GM19193 (cell line): ENCODE data around the gene USP47.

Source experiments
- POLR2A ChIP-seq: IDR thresholded peaks from 4 replicates; pipeline ENCODE4 v1.6.1; 2011; ENCODE audit not compliant: insufficient read depth, insufficient read length; ENCODE audit errors: extremely low read depth

Gene USP47

DNA sequence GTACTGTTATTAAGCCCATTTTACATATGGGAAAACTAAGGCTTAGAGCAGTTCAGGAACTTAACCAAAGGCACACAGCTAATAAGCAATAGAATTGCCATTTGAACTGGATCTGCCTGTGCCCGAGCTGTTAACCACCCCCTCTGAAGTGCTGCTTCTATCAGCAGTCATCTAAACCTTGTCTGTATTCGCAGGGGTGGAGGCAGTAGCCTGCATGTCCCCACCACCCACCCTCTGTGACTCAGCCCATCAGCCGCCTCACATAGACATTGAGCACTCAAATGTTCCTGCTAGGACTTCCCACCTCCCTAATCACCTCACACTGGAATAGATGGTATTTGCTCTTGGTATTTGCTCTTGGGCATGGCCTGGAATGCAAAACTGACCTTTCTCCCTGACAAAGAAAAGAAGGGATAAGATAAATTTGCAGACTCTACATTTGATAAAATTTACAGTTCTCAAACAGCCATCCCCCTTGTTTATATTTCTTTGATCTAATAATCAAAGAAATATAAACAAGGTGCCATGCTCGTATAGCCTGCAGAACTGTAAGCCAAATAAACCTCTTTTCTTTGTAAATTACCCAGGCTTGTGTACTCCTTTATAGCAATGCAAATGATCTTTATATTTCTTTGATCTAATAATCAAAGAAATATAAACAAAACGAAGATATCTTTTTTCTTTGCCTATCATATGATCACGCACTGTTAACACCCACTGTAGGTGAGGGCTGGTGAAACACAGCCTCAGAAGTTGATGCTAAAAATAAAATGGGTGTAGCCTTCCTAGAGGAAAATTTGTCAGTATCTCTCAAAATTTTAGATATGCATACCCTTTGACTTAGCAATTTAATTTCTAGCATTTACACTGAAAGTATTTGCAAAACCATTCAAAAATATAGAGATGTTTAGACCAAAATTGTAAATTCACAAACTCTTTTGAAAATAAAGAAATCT, 150.8 kb downstream of the USP47 start:
- TF ChIP-seq POLR2A: no peak

DNA sequence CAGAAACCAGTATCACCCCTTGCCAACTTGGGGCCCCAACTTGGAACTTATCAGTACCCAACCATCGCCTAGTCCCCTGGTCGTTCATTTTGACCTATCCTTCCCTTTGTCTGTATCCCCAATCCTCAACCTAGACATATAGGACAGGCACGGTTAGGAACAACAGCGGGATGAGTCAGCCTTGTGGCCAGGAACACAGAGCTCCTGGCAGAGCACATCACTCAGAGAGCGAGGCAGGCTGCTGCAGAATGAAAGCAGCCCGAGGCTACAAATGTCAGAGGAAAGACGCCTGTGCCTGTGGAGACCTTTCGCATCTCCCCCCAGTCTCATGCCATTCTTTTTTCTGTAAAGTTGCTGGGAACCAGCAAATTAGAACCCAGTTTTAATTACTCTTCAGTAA, 152.1 kb downstream of the USP47 start:
- TF ChIP-seq POLR2A: no peak

DNA sequence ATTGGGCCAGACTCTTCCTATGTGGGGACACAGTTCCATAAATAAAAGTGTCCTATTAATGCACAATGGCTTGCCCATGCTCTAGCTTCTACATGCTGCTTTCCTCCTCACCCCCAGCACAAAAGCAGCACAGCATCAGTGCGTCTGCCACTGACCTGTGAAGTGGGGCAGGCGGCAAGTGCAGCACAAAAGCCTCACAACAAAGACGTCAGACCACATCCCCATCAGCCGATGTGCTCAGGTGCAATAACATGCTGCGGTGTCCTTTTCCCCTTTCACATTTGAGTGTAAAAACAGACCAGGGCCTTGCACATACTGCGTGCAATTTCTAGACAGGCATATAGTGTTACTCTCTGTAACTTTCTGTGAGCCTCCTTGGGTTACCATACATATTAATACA, 153.8 kb downstream of the USP47 start:
- no peak for TF ChIP-seq POLR2A

DNA sequence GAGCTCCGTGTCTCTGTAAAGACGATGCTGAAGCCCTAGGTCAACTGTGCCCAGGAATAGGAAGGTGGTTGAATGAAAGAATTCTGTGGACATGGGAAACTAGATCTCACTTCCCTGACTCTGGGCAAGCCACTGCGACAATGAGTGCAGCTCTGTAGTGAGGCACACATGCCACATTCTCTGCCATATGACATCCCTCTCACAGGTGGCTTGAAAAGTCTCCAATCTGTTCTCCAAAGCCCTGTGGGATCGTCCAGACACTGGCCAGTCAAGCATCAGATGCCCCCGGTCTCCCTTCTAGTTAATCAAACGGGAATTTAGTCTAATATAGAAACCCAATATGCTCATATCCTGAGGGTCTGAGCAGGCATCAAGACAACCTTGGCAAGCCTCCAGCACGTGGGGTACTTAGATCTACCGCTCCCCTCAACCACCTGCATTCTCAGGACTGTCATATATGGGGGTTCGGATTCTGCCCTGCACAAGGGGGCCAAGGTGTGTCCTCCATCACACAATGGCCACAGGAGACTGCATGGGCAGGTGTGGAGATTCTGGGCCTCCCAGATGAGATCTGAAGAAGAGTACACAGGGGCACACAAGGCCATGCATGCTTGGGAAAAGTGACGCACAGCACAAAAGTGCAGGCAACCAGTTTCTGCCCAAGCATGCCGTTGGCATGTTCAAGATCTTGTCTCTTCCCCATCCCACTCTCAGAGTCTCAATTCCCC, 154.7 kb downstream of the USP47 start:
- no peak for TF ChIP-seq POLR2A

DNA sequence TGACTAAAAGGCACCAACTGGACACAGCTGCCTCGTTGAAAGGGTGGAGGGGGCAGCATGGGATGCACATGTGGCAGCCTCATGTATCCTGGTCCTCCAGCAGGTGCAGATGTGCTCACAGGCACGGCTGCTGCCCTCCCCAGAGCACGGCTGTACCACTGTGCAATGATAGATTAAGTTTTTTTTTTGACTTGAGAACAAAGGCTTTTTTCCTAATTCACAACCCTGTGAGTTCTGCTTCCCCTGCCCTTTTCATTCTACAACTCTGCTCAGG, 155.2 kb downstream of the USP47 start:
- no peak for TF ChIP-seq POLR2A

DNA sequence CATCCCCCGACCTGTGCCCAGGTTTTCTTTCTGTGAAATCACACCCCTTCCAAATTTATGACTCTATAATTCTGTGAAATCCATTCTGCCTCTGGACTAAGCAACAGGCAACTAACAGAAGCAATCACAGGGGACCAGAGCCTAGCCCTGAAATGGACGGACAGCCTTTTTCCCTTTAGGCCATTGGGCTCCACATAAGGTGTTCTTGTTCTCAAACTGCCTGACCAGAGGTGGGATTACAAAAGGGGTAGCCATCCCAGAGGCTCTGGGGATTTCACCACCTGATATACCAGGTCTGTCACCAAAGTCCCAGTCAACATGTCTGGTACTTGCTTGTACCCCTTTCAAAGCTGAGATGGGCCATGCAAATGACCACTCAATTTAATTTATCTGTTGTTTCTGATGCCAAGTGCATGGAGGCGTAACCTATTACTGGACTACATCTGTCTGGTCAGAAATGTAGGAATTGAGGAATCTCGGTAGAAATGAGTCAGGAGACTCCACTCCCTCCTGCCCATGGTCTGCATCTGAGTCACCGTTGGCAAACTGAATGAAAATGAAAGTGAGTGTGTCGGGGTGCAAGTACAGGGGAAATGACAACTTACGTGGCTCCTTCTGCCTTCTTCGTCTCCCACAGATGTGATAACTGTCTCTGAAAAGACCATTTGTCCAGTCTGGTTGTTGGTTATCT, 156.5 kb downstream of the USP47 start:
- TF ChIP-seq POLR2A: no peak

DNA sequence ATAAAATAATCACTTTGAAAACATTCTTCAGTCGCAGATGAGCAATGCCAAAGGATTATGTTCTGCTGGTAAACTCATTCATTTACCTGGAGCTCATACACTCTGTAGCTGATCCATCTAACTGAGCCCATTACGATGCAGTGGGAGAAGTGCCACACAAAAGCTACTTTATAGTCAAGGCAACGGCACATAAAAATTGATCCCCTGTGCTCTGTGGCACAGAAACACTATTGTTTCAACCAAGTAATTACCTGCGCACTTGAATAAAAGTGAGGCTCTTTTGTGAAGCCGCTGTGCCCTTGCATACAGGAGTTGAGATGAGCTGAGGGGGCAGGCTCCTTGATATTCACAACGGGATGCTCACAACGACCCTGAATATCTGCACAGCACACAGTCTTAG, 159.4 kb downstream of the USP47 start:
- no peak for TF ChIP-seq POLR2A

DNA sequence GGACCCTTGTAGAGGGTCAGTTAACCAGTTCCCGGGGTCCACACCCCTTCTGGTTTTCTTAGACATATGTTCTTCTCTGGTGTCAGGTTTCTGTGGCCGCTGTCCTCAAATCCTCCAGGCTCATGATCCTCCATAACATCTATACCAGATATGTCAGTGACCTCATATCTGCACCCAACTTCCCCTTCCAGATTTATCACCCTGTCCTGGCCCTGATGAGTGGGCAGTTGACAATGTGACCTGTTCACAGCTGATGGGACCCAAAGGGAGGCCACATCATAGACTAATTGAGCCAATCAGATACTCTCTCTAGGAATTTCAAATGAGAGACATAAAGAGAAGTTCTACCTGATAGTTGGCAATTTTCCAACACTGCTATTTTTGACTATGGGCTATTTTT, 161.6 kb downstream of the USP47 start:
- TF ChIP-seq POLR2A: no peak

DNA sequence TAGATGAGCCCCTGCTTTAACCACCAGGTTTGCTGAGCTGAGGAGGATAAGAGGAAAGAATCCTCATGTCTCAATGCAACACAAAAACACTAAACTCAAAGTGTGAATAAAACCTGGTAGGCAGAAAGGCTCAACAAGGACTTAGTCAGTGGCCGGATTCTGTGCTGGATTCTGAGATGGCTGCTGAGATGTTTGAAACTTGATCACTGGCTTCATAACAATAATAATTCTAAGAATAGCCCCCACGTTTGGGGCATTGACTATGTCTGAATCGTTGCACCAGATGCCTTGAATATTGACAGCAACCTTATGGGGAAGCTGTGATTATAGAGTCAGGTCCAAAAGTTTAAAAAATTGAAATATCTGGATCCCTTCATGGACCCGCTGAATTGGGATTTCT, 162.0 kb downstream of the USP47 start:
- no peak for TF ChIP-seq POLR2A

DNA sequence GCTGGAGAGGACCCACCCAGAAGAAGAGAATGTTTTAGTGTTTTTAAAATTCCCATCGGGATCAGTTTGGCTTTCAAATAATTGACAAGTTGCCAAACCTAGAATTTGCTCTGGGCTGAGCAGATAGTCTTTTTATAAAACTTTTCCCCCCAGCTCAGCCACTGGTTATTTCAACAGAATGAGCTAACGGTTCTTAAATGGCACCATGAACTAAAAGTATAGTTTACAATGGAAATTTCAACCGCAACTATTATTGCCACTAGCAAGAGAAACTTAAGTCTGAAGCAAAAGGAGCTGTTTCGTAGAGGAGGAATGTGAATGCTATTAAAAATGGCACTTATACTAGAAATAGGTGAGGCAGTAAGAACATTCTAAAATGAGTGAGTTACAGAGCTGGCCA, 163.3 kb downstream of the USP47 start:
- TF ChIP-seq POLR2A: no peak

DNA sequence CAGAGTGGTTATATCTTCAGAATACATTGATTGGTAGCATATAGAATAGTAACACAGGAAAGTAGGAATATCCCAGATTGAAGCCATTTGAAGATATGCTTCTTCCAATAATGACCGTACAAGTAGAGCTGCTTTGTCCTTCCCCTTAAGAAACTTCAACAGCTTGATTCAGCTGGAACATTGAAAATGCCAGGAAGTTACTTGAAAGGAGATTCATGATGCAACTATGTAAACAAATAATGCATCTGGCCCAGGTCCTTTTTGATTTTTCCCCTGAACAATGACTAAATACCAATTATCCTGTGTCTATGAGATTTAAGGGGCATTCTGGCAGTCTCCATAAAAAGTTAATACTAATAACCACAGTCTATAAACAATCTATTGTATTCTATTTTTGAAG, 163.7 kb downstream of the USP47 start:
- TF ChIP-seq POLR2A: no peak

DNA sequence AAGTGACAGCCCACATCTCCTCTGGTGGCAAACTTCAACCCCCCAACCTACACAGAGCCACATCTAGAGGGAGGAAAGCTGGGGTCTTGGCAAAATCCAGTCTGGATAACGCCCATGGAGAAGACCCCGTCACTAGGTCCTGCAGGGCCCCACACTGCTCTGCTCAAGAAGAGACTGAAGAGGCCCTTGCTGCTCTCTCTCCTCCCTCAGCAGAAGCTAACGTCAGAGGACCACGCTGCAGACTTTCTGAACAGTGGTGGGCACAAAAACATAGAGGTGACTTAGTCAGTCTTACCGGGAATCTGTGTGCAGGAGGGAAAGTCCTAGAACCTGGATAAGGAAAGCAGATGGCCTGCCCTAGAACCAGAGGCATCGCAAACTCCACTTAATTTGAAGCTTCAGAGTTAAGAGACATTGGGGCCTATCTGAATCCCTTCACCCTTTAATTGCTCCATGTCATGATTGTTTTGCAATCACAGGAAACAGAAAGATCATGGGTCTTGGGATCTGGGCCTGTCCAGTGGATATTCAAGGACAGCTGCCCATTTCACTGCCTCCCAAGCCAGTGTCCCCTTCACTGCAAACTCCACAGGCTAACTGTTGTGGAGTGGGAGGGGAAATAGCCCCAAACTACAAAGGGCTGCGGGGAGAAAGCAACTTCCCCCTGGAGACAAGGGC, 164.9 kb downstream of the USP47 start:
- no peak for TF ChIP-seq POLR2A

DNA sequence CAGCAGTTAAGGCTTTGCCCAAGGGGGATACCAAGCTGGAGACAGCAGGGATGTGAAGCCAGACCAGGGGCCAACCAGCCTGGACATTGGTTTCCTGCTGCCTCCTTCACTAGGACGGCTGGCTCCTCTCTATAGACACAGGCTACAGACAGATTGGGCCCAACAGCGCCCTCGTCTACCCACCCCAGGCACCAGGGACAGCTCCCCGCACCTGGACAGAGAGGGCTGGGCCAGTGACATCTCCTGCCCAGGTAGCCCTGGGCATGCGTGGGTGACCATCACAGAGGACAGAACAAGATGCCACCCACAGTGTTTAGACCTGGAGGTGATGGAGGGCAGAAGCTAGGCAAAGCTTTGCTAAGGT, 165.4 kb downstream of the USP47 start:
- no peak for TF ChIP-seq POLR2A

DNA sequence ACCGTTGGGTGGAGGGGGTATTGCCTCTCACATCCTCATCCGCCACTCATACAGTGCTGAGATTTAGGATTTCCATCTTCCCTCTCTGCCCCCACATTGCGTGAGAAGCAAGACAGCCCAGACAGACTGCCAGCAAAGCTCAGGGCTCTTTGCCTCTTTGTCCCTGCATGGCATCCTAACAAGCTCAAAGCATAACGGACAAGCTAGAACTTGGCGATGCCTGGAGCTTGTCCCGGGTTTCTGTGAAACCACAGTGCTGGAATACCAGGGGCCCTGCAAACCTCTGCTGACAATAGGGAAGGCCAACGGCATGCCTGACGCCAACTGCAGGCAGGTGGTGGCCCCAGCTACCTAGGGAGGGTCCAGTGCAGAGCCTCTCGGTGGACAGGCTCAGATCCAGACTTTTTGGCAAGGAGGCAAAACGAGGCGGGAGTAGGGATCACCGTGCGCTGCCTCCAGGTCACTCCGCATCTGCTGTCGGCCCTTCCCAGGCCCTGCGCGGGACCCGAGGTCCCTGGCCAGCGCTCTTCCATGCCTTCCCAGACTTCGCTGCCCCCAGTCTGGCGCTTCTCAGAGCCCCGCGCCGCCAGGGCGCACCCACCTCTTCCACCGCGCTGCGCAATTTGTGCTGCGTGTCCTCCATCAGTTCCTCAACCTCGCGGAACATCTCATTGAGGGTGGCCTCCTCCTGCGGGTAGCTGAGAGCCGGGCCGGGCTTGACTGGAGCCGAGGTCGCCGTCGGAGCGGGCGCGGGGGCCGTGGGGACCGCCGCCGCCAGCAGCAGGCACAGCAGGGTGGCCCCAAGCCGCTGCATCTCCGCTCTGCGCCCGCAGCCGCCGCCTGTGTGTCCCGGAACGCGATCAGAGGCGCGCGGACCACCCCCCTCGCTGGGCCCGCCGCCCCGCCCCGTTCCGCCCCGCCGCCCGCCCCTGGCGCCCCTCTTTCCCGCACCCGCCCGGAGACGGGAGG, 166.3 kb downstream of the USP47 start, which contains the start of gene DKK3:
Gene DKK3 (minus strand): TSS at position 858 of the 969 bp plus-strand sequence. CDS start 44 bp downstream, at position 814.
- TF ChIP-seq POLR2A: no peak
